GM23248 (cell line): ENCODE measurements around the gene PRUNE2.

Source experiments
- EZH2 ChIP-seq: fragments of 200-600 bp; sonication (generic); IDR thresholded peaks from 2 replicates; pipeline ENCODE4 v1.6.1; 2018; ENCODE audit warnings: antibody characterized with exemption, mild to moderate bottlenecking; ENCODE audit not compliant: insufficient read depth, poor library complexity, severe bottlenecking
- EZH2phosphoT487 ChIP-seq: fragments of 200-600 bp; sonication (generic); IDR thresholded peaks from 2 replicates; pipeline ENCODE4 v1.6.1; 2018; ENCODE audit warnings: antibody characterized with exemption, moderate library complexity, mild to moderate bottlenecking, low read depth; ENCODE audit not compliant: insufficient read depth

DNA sequence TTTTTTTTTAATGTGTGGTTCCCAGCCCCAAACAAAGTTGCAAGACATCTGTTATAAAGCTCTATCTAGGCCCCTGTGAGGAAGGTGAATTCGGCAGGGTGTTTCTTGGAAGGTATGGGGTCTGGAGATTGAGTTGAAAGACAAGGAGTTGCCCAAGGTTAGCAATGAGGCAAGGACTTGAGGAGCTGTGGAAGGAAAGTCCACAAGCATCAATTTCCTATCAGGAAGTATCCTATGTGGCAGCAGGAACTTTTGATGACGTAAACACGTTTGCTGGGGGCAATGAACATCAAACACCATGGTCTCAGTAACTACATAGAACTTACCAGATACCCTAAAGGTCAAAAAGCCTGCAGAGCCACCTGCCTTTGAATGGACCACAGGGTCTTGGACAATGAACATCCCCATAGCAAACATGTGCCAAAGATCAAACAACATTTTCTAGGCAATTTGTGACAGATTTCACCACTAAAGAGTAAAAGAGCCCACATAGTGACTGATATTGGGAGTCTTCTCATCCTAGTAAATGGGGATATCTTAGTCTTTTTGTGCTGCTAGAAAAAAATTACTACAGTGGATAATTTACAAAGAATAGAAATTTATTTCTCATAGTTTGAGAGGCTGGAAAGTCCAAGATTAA is 301.9 kb downstream of the PRUNE2 start:
- TF ChIP-seq EZH2 (no peak), EZH2phosphoT487 (no peak)
